ENCODE data around the gene KCNG3.
"Not testable (repeated sequence)": the region's sequence is repeated elsewhere in the genome, so short reads cannot be mapped to it uniquely, and the experiment has no call there.

Gene KCNG3

DNA sequence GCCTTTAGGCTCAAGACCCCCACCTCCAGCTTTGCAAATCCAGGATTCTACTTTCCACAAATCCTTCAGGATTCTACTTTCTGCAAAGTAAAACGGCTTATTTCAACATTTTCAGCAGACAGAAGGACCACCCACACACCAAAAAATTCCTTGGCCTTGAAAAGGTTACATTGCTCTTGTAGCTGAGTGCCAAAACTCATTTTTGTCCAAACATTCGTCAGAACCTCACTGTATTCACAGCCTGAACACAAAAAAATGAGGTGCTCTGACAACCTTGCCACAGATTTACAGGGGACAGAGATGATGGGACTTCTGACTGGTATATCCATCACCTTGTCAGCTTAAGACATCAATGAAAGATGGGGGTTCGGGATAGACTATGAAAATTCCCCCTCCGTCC, 69.7 kb downstream of the KCNG3 start:
- DNase-seq = no peak

DNA sequence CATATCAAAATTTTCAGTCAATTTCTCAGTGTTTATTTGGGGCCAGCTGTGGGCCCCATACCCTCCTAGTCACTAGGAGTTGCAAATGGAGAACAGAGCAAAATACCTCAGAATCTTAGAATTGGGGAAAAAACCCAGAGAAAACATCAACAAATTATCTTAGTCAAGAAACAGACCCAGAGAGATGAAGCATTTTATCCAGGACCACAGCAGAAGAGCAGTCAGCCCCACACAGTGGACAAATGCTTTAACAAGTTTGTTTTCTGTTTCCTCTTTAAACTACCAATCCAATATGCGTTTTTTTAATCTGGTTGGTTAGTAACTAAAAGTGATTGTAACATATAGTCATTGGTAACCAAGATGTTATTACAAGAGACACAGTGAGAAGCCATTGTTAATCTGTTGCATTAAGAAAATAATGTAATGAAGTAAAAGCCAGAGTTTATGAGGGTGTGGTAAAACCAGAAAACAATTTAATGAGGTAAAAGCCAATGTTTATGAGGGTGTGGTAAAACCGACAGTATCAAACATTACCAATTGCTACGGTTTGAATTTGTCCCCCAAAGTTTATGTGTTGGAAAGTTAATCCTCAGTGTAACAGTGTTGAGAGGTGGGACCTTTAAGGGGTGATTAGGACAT, 72.1 kb downstream of the KCNG3 start:
- DNase-seq = no peak

DNA sequence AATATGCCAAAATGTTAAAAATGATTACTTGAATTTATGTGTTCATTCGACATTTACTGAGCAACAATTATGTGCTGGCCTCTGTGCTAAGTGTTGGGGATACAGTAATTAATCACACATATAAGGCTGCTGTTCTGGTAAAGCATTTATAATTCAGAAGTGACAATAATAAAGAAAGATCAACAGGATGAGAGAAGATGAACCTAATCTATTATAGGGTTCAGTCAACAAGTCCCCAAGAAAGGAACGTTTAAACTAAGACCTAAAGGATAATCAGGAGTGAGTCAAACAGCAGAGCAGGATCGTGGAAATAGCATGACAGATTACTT, 72.7 kb downstream of the KCNG3 start:
- DNase-seq = no peak

DNA sequence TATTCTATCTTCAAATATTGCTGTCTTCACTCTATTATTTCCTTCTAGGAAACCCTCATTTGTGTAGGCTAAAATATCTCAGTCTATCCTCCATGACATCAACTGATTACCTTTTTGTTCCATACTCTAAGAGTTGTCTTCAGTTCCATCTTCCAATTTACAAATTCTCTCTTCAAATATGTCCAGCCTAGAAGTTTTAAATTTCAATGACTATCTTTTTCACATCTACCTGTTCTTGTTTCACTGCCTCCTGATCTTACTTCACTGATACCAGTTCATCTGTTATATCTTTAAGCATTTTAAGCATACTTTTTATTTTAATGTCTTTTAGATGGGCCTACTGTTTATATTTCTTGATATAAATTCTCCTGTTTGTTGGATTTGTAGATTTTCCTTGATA, 79.1 kb downstream of the KCNG3 start:
- no peak for DNase-seq

DNA sequence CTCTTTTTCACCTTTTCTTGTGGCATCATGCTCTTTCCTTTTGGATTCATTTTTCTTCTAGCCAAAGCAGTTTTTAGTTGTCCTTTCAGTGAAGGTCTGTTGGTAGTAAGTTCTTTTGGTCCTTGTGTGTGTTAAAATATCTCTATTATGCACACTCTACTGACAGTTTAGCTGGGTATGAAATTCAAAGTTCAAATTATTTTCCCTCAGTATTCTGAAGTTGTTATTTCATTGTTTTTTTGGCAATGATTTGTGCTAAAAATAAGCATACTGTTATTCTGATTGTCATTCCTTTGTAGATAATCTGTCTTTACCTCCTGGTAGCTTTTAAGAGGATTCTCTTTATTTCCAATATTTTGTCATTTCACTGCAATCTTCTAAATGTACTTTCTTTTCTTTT, 79.6 kb downstream of the KCNG3 start:
- DNase-seq = no peak

DNA sequence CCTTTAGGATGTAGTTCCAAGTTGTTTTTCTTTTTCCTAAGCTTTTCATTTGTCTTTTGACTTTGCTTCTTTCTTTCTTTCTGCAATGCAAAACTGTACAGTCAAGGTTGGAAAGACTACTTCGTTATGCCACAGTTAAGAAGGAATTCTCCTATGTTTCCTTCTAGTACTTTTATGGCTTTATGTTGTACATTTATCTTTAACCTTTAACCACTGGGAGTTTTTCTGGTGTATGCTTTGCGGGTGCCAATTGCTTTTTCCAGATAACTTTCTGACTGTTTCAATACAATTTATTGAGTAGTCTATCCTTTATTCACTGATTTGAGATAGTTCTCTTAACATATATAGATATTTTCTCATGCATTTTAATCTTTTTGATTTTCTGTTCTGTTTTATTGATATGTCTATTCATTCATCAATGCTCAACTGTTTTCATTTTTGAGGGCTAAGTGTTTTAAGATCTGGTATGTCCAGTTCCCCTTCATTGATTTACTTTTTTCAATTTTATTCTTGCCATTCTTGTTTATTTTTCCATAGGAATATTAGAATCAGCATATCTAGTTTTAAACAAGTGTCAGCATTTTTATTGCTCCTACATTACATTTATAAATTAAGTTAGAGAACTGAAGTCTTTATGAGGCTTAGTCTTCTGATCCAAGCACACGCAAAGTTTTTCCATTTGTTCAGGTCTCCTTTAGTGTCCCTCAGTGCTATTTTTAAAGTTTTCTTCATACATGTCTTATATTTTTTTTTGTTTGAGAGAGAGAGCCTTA, 82.9 kb downstream of the KCNG3 start:
- DNase-seq = no peak

DNA sequence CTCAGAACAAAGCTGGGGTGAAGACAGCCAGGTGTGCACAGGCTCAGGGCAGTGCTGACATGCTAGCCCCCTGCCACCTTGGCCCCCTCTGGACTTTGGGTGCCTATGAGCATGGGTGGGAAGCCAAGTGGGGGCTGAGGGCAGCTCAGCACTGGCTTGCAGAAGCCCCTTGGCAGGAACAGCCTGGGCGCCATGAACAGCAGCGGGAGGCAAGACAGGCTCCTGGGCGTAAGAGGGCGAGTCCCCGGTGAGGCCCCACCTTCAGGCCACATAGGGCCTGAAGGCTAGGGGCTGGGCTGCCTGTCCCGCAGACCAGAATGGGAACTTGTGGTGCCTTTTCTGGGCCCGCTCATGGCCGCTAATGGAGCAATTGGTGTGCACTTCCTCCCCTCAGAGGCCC, 85.8 kb downstream of the KCNG3 start:
- DNase-seq = no peak

DNA sequence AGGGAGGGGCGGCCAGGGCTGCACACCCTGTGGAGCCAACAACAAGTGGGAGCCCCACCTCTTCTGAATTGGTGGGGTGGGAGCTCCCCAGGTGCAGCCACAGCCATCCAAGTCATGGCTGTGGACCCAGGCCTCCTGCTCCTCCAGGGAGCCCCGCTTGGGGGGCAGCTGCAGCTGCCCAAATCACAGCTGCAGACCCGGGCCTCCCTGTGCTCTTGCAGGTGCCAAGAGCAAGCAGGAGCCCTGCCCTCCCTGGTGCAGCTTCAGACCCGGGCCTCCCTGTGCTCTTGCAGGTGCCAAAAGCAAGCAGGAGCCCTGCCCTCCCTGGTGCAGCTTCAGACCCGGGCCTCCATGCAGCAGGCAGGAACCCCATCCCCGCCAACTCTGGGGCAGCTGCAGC, 86.3 kb downstream of the KCNG3 start:
- no peak for DNase-seq

DNA sequence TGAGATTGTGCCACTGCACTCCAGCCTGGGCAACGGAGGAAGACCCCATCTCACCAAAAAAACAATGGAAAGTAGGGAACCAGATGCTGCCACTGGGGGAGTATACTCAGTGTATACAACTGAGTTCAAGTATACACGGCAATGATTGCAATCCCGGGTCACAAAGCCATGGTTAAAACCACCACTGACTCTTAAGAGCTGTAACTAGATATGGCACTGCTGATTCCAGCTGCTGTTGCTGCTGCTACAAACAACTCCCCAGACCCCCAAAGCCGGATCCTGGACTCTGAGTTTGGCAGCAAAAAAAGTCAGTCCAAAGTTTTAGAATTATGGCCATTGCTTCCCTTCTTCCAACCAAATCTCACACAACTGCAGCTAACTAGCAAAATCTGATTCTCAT, 89.1 kb downstream of the KCNG3 start:
- DNase-seq = no peak

DNA sequence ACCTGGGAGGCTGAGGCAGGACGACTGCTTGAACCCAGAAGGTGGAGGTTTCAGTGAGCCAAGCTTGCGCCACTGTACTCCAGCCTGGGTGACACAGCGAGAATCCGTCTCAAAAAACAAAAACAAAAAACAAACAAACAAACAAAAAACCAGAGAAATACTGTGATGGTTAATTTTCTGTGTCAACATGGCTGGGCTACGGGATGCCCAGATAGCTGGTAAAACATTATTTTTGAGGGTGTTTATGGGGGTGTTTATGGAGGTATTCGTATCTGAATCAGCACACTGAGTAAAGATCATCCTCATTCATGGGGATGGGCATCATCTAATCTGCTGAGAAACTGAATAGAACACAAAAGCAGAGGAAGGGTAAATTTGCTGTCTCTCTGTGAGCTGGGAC, 92.0 kb downstream of the KCNG3 start:
- DNase-seq = no peak

DNA sequence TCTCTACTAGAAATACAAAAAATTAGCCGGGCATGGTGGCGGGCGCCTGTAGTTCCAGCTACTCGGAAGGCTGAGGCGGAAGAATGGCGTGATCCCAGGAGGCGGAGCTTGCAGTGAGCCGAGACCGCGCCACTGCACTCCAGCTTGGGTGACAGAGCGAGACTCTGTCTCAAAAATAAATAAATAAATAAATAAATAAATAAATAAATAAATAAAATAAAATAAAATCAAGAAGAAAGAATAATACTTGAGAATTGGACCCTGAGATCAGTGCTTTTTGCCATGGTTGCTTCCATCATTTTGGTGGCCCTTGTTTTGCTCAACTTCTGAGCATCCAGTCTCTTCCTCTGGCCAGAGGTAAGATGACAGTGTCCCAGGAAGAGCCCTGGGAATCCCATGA, 95.7 kb downstream of the KCNG3 start:
- DNase-seq = not testable (repeated sequence)

DNA sequence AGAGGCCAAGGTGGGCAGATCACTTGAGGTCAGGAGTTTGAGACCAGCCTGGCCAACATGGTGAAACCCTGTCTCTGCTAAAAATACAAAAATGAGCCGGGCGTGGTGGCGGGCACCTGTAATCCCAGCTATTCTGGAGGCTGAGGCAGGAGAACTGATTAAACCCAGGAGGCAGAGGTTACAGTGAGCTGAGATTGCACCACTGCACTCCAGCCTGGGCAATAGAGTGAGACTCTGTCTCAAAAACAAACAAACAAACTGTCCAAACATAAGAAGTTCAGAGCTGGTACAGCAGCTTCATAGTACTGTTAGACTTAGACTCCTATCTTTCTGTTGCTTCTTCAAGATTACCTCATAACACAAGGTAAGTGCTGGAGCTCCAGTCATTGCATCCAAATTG, 100.5 kb downstream of the KCNG3 start:
- not testable (repeated sequence) for DNase-seq

DNA sequence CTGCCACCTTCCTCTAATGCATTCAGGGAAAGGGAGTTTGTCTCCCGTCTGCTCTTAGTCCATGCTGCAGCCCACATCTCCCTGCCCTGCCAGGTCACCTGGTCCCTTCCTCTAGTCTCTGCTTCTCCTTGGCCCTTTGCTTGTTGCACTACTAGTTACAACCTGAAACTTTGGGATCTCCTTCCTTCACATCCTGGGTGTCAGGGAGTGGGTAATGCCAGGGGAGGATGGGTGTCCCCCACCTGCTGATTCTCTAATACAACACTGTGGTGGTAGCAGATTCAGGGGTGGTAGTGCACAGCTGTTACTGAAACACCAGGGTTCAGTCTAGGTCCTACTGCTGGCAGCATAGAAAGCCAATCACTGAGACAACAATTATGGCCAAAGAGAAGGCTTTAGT, 101.6 kb downstream of the KCNG3 start:
- DNase-seq = no peak

Measured in NCI-H524 treated with DMSO at 0.1 percent for 48 hours (cell line).